ENCODE results near the gene RGS3.

DNA sequence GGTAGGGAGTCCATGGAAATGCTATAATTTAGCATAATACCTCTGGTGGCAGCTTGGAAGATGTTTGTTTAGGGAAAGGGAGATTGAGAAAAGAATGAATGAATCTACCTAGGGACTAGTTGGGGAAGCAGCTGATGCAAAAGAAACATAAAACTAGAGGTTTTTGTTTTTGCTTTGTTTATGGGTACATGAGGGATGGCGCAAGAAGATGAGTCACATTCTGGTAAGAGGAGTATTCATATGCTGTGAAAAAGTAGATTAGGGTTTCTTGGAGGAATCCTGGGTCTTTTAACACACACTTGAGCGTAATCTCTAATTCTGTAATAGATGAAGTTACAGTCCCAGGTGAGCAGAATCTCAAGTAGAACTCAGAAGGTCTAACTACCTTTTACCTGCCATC is 35.9 kb upstream of the RGS3 start:
- TF ChIP-seq, protein P1, sequence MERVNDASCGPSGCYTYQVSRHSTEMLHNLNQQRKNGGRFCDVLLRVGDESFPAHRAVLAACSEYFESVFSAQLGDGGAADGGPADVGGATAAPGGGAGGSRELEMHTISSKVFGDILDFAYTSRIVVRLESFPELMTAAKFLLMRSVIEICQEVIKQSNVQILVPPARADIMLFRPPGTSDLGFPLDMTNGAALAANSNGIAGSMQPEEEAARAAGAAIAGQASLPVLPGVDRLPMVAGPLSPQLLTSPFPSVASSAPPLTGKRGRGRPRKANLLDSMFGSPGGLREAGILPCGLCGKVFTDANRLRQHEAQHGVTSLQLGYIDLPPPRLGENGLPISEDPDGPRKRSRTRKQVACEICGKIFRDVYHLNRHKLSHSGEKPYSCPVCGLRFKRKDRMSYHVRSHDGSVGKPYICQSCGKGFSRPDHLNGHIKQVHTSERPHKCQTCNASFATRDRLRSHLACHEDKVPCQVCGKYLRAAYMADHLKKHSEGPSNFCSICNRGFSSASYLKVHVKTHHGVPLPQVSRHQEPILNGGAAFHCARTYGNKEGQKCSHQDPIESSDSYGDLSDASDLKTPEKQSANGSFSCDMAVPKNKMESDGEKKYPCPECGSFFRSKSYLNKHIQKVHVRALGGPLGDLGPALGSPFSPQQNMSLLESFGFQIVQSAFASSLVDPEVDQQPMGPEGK (CRISPR knock-in tag; IDR thresholded peaks at IDR 0.05; ENCODE audit: borderline replicate concordance), result no peak
- TF ChIP-seq TOX (CRISPR knock-in tag; IDR thresholded peaks at IDR 0.05; ENCODE audit: borderline replicate concordance) (no peak), BACH2 (CRISPR knock-in tag; IDR thresholded peaks at IDR 0.05; ENCODE audit: borderline replicate concordance) (no peak), ARNTL (CRISPR knock-in tag; IDR thresholded peaks at IDR 0.05; ENCODE audit: borderline replicate concordance, low read depth) (no peak), ZFP3 (CRISPR knock-in tag; IDR thresholded peaks at IDR 0.05) (no peak), RARB (CRISPR knock-in tag; IDR thresholded peaks at IDR 0.05) (no peak), ZNF565 (CRISPR knock-in tag; conservative IDR thresholded peaks at IDR 0.05; ENCODE audit: low read depth) (no peak), ISL1 (CRISPR knock-in tag; IDR thresholded peaks at IDR 0.05) (no peak), OSR1 (CRISPR knock-in tag; IDR thresholded peaks at IDR 0.05) (no peak), GLIS3 (CRISPR knock-in tag; IDR thresholded peaks at IDR 0.05) (no peak)
- TF ChIP-seq, protein P2, sequence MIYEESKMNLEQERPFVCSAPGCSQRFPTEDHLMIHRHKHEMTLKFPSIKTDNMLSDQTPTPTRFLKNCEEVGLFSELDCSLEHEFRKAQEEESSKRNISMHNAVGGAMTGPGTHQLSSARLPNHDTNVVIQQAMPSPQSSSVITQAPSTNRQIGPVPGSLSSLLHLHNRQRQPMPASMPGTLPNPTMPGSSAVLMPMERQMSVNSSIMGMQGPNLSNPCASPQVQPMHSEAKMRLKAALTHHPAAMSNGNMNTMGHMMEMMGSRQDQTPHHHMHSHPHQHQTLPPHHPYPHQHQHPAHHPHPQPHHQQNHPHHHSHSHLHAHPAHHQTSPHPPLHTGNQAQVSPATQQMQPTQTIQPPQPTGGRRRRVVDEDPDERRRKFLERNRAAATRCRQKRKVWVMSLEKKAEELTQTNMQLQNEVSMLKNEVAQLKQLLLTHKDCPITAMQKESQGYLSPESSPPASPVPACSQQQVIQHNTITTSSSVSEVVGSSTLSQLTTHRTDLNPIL (CRISPR knock-in tag; IDR thresholded peaks at IDR 0.05; ENCODE audit: low read depth), result no peak
- TF ChIP-seq, protein P3, sequence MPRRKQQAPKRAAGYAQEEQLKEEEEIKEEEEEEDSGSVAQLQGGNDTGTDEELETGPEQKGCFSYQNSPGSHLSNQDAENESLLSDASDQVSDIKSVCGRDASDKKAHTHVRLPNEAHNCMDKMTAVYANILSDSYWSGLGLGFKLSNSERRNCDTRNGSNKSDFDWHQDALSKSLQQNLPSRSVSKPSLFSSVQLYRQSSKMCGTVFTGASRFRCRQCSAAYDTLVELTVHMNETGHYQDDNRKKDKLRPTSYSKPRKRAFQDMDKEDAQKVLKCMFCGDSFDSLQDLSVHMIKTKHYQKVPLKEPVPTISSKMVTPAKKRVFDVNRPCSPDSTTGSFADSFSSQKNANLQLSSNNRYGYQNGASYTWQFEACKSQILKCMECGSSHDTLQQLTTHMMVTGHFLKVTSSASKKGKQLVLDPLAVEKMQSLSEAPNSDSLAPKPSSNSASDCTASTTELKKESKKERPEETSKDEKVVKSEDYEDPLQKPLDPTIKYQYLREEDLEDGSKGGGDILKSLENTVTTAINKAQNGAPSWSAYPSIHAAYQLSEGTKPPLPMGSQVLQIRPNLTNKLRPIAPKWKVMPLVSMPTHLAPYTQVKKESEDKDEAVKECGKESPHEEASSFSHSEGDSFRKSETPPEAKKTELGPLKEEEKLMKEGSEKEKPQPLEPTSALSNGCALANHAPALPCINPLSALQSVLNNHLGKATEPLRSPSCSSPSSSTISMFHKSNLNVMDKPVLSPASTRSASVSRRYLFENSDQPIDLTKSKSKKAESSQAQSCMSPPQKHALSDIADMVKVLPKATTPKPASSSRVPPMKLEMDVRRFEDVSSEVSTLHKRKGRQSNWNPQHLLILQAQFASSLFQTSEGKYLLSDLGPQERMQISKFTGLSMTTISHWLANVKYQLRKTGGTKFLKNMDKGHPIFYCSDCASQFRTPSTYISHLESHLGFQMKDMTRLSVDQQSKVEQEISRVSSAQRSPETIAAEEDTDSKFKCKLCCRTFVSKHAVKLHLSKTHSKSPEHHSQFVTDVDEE (CRISPR knock-in tag; IDR thresholded peaks at IDR 0.05), result no peak
- TF ChIP-seq, protein P4, sequence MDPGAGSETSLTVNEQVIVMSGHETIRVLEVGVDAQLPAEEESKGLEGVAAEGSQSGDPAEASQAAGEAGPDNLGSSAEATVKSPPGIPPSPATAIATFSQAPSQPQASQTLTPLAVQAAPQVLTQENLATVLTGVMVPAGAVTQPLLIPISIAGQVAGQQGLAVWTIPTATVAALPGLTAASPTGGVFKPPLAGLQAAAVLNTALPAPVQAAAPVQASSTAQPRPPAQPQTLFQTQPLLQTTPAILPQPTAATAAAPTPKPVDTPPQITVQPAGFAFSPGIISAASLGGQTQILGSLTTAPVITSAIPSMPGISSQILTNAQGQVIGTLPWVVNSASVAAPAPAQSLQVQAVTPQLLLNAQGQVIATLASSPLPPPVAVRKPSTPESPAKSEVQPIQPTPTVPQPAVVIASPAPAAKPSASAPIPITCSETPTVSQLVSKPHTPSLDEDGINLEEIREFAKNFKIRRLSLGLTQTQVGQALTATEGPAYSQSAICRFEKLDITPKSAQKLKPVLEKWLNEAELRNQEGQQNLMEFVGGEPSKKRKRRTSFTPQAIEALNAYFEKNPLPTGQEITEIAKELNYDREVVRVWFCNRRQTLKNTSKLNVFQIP (CRISPR knock-in tag; IDR thresholded peaks at IDR 0.05; ENCODE audit: borderline replicate concordance, low read depth), result no peak
